GM12878 (cell line): Measurements from ENCODE around the gene CUEDC1. TPM values are rescaled to one million over a fixed set of nuclear protein-coding genes. Genes with fewer than 3 reads are reported as not detected.

Experiments
- ATAC-seq: fragments of 200-7000 bp; cut with Tn5 transposase; 3 replicates; pipeline ENCODE4 v1.9.1; 2020; ENCODE audit warnings: mild to moderate bottlenecking, moderate library complexity
- BruUV-seq: library from RNA; stranded (reverse); fragments of 400-500 nt; replicated peaks from 2 replicates; lab custom pipeline; 2021; lab: Mats Ljungman, UMichigan
- CTCF ChIA-PET: fragments of 300-600 bp; sonication (Branson Sonifier 250); formaldehyde crosslinking; extraction: SDS; loops from one replicate; lab custom pipeline; 2021; ENCODE audit warnings: inconsistent platforms; lab: Yijun Ruan, JAX
- POLR2A ChIA-PET: fragments of 350-600 bp; formaldehyde crosslinking; extraction: SDS; loops from one replicate; lab custom pipeline; 2021; ENCODE audit warnings: inconsistent platforms; lab: Charles Lee
- RAD21 ChIA-PET: fragments of 300-600 bp; sonication (Branson Sonifier 250); formaldehyde crosslinking; loops from one replicate; lab custom pipeline; 2023; ENCODE audit warnings: antibody characterized with exemption; ENCODE audit not compliant: unreplicated experiment; lab: Charles Lee
- SMC1A ChIA-PET: fragments of 300-600 bp; sonication (Branson Sonifier 250); formaldehyde crosslinking; loops from one replicate; lab custom pipeline; 2023; ENCODE audit not compliant: unreplicated experiment, uncharacterized antibody; lab: Charles Lee
- DNase-seq: peaks from one replicate; pipeline ENCODE4 v3.0.0-alpha.2; 2011; ENCODE audit warnings: low read depth, low spot score
- FAIRE-seq: peaks from 3 replicates; lab custom pipeline; 2011; peaks lifted over from hg19 to GRCh38; lab: Jason Lieb, UNC
- H2AFZ ChIP-seq: 2 replicates; pipeline ENCODE4 v1.6.0; 2011; ENCODE audit warnings: low read depth, low read length, control low read depth; ENCODE audit not compliant: control insufficient read depth
- H3K27ac ChIP-seq: 2 replicates; pipeline ENCODE4 v1.5.1; 2011; ENCODE audit warnings: control low read depth; ENCODE audit not compliant: control insufficient read depth, insufficient read depth
- H3K27me3 ChIP-seq, 2 experiments: replicated peaks in 1 of 2; 2 replicates each; pipeline versions ENCODE4 v1.6.0 to v1.6.1; 2011; ENCODE audit warnings: low read length in 1 of 2; ENCODE audit not compliant: control insufficient read depth in 2 of 2, insufficient read depth in 2 of 2
- H3K36me3 ChIP-seq, 2 experiments: 2 replicates each; pipeline ENCODE4 v1.5.1; 2011; ENCODE audit warnings: low read length in 1 of 2; ENCODE audit not compliant: control insufficient read depth in 2 of 2, insufficient read depth in 2 of 2
- H3K4me1 ChIP-seq: 2 replicates; pipeline ENCODE4 v1.6.1; 2011; ENCODE audit warnings: mild to moderate bottlenecking, low read length, moderate library complexity, mixed read lengths; ENCODE audit not compliant: control insufficient read depth, insufficient read depth
- H3K4me2 ChIP-seq: 2 replicates; pipeline ENCODE4 v1.6.0; 2011; ENCODE audit warnings: control low read depth; ENCODE audit not compliant: control insufficient read depth, insufficient read depth
- H3K4me3 ChIP-seq: fragments of 200-600 bp; sonication (generic); 2 replicates; pipeline ENCODE4 v1.5.1; 2016
- H3K79me2 ChIP-seq: 2 replicates; pipeline ENCODE4 v1.6.0; 2011; ENCODE audit warnings: low read length; ENCODE audit not compliant: control insufficient read depth, insufficient read depth
- H3K9ac ChIP-seq: 2 replicates; pipeline ENCODE4 v1.8.0; 2011; ENCODE audit warnings: low read length, control low read depth, mixed read lengths; ENCODE audit not compliant: control insufficient read depth, insufficient read depth
- H3K9me3 ChIP-seq: replicated peaks from 3 replicates; pipeline ENCODE4 v1.5.1; 2011; ENCODE audit warnings: mild to moderate bottlenecking, low read length; ENCODE audit not compliant: control insufficient read depth, insufficient read depth
- H4K20me1 ChIP-seq: 2 replicates; pipeline ENCODE4 v1.6.0; 2011; ENCODE audit not compliant: control insufficient read depth, insufficient read depth
- BMI1 ChIP-seq: fragments of 450-650 bp; IDR thresholded peaks from 2 replicates; pipeline ENCODE4 v1.6.1; 2016; ENCODE audit warnings: mild to moderate bottlenecking, moderate library complexity, borderline replicate concordance
- CREB1 ChIP-seq: IDR thresholded peaks from 2 replicates; pipeline ENCODE4 v1.6.1; 2012; ENCODE audit warnings: low read depth, mild to moderate bottlenecking, inconsistent platforms
- E4F1 ChIP-seq: fragments of 450-650 bp; IDR thresholded peaks from 2 replicates; pipeline ENCODE4 v1.6.1; 2018; ENCODE audit warnings: borderline replicate concordance, mild to moderate bottlenecking; ENCODE audit not compliant: partially characterized antibody
- ESRRA ChIP-seq: IDR thresholded peaks from 2 replicates; pipeline ENCODE4 v1.6.1; 2012; ENCODE audit warnings: mild to moderate bottlenecking, low read length, improper control_type of control experiment
- GATAD2B ChIP-seq: fragments of 450-650 bp; conservative IDR thresholded peaks from 2 replicates; pipeline ENCODE4 v1.6.1; 2017; ENCODE audit warnings: low read depth, mild to moderate bottlenecking, moderate library complexity
- HCFC1 ChIP-seq: fragments of 150-350 bp; IDR thresholded peaks from 2 replicates; pipeline ENCODE4 v1.6.1; 2014; ENCODE audit warnings: low read length
- IKZF2 ChIP-seq, 2 experiments: fragments of 450-650 bp; IDR thresholded peaks; 2 replicates each; pipeline ENCODE4 v1.6.1; 2017; ENCODE audit warnings: mild to moderate bottlenecking in 2 of 2, moderate library complexity in 2 of 2
- IRF4 ChIP-seq: IDR thresholded peaks from 2 replicates; pipeline ENCODE4 v1.6.1; 2011; ENCODE audit warnings: low read depth, low read length
- PAX8 ChIP-seq: fragments of 450-650 bp; IDR thresholded peaks from 2 replicates; pipeline ENCODE4 v1.6.1; 2017; ENCODE audit warnings: mild to moderate bottlenecking, moderate library complexity
- POLR2AphosphoS5 ChIP-seq: IDR thresholded peaks from 2 replicates; pipeline ENCODE4 v1.6.1; 2011; ENCODE audit warnings: mild to moderate bottlenecking, low read length, inconsistent platforms
- STAT1 ChIP-seq: fragments of 450-650 bp; conservative IDR thresholded peaks from 2 replicates; pipeline ENCODE4 v1.6.1; 2014; ENCODE audit warnings: antibody characterized with exemption, mild to moderate bottlenecking
- WGBS: methylation state at CpG from one replicate; pipeline ENCODE4 v1.1.6; 2016; ENCODE audit warnings: low lambda C conversion rate; ENCODE audit not compliant: insufficient replicate concordance, insufficient coverage; ENCODE audit errors: missing lambda C conversion rate; 5-methylcytosine and 5-hydroxymethylcytosine counted together
- in situ Hi-C: fragments of 300-500 bp; cut with MboI; formaldehyde crosslinking; loops from 9 replicates; pipeline ENCODE4 v1.14.3; 2018; ENCODE audit warnings: mixed read lengths
- intact Hi-C: fragments of 100-400 bp; cut with micrococcal nuclease; formaldehyde crosslinking; loops from one replicate; pipeline ENCODE4 v1.14.2; 2022; ENCODE audit not compliant: unreplicated experiment
- polyA plus RNA-seq, 11 experiments: library from polyadenylated mRNA; depleted of rRNA in 4 of 11; unstranded in 6 of 11; stranded (reverse) in 5 of 11; fragments of >200 nt; fragmentation: Nextera tagmentation in 4 of 11; fragmentation: Illumina TruSeq in 1 of 11; extraction: Ambion mirVana in 4 of 11; extraction: Trizol in 1 of 11; gene quantifications; 1 replicate in 1 of 11; 2 replicates in 10 of 11; pipeline versions ENCODE4 v1.2.1 to v1.2.3, GENCODE V29; 2011 to 2016; ENCODE audit warnings: inconsistent platforms in 2 of 11, missing spikeins in 2 of 11, low read depth in 1 of 11
- total RNA-seq, 4 experiments: library from RNA; depleted of rRNA in 3 of 4; stranded (reverse); fragments of >200 nt in 3 of 4; fragmentation: Illumina TruSeq in 1 of 4; extraction: Trizol in 1 of 4; gene quantifications; 2 replicates each; pipeline versions ENCODE4 v1.2.1 to v1.2.3, GENCODE V29; 2013 to 2021
- TF ChIP-seq, protein P1 (sequence below): fragments of 450-650 bp; IDR thresholded peaks from 2 replicates; pipeline ENCODE4 v1.6.1; 2018; ENCODE audit warnings: mild to moderate bottlenecking, low read depth, moderate library complexity; ENCODE audit not compliant: partially characterized antibody
- TF ChIP-seq, protein P2 (sequence below): fragments of 150-350 bp; IDR thresholded peaks from 2 replicates; pipeline ENCODE4 v1.6.1; 2016; ENCODE audit warnings: low read depth, low read length
- TF ChIP-seq, protein P3 (sequence below): IDR thresholded peaks from 2 replicates; pipeline ENCODE4 v1.6.1; 2011; ENCODE audit warnings: low read depth, low read length, improper control_type of control experiment, borderline replicate concordance

Gene CUEDC1
- total and polyA plus RNA-seq, 10 of the 15 experiments (the other 5 are each of a cell fraction or from before 2014, with no cell fraction given), result 0.24 to 7.4 (median 1.8) TPM

GRCh38 chr17:57866319-57866718 is 88.9 kb downstream of the CUEDC1 start (continued):
- TF ChIP-seq, protein P1, sequence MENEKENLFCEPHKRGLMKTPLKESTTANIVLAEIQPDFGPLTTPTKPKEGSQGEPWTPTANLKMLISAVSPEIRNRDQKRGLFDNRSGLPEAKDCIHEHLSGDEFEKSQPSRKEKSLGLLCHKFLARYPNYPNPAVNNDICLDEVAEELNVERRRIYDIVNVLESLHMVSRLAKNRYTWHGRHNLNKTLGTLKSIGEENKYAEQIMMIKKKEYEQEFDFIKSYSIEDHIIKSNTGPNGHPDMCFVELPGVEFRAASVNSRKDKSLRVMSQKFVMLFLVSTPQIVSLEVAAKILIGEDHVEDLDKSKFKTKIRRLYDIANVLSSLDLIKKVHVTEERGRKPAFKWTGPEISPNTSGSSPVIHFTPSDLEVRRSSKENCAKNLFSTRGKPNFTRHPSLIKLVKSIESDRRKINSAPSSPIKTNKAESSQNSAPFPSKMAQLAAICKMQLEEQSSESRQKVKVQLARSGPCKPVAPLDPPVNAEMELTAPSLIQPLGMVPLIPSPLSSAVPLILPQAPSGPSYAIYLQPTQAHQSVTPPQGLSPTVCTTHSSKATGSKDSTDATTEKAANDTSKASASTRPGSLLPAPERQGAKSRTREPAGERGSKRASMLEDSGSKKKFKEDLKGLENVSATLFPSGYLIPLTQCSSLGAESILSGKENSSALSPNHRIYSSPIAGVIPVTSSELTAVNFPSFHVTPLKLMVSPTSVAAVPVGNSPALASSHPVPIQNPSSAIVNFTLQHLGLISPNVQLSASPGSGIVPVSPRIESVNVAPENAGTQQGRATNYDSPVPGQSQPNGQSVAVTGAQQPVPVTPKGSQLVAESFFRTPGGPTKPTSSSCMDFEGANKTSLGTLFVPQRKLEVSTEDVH, result no peak
- TF ChIP-seq, all 136 proteins: peak for 0

- H3K9ac ChIP-seq, result no peak overlapping the region
- no peak overlapping the region for H3K27ac ChIP-seq
- H3K4me3 ChIP-seq, result no peak overlapping the region
- H3K4me1 ChIP-seq, result peaks cover 22% of the 10 kb centered on the region
- intact Hi-C loops (no loop called here), in situ Hi-C loops (no loop called here)
- ChIA-PET SMC1A (interaction anchor here (0.8 to 14.5 kb wide), 4 partner anchors 118 to 248 kb away, joined by 3 to 341 read pairs (median 4); no protein-coding TSS in a partner anchor), POLR2A (no interaction called here), RAD21 (interaction anchor here (0.9 to 1.0 kb wide), 2 partner anchors 33 to 132 kb away, joined by 3 read pairs; no protein-coding TSS in a partner anchor), CTCF (interaction anchor here (0.7 to 18.2 kb wide), 3 partner anchors 14 to 134 kb away, joined by 3 to 708 read pairs (median 4); partner anchors contain the start of gene SRSF1)
- H3K4me2 ChIP-seq, result no peak overlapping the region
- H3K27me3 ChIP-seq, result no peaks in the 10 kb centered on the region; a peak in 2 of 4 replicates
- no TSS peak for BruUV-seq
- DNase-seq, result no peak
- no peak for ATAC-seq
- H2AFZ ChIP-seq, result no peak overlapping the region
- no peaks in the 10 kb centered on the region for H3K79me2 ChIP-seq
- no peaks in the 10 kb centered on the region for H3K36me3 ChIP-seq
- WGBS, result 58% methylated on average over 8 of the region's 8 CpGs
- H4K20me1 ChIP-seq, result no peaks in the 10 kb centered on the region
- no peaks in the 10 kb centered on the region; the same call in 2 of the 3 replicates for H3K9me3 ChIP-seq
- FAIRE-seq, result no peak
- TF ChIP-seq ESRRA (no peak), HCFC1 (no peak), POLR2AphosphoS5 (no peak), E4F1 (no peak), BMI1 (no peak), GATAD2B (no peak), STAT1 (no peak), PAX8 (no peak), CREB1 (no peak), IKZF2 (IDR thresholded peaks at IDR 0.05) (no peak), IRF4 (no peak)
- TF ChIP-seq, protein P2, sequence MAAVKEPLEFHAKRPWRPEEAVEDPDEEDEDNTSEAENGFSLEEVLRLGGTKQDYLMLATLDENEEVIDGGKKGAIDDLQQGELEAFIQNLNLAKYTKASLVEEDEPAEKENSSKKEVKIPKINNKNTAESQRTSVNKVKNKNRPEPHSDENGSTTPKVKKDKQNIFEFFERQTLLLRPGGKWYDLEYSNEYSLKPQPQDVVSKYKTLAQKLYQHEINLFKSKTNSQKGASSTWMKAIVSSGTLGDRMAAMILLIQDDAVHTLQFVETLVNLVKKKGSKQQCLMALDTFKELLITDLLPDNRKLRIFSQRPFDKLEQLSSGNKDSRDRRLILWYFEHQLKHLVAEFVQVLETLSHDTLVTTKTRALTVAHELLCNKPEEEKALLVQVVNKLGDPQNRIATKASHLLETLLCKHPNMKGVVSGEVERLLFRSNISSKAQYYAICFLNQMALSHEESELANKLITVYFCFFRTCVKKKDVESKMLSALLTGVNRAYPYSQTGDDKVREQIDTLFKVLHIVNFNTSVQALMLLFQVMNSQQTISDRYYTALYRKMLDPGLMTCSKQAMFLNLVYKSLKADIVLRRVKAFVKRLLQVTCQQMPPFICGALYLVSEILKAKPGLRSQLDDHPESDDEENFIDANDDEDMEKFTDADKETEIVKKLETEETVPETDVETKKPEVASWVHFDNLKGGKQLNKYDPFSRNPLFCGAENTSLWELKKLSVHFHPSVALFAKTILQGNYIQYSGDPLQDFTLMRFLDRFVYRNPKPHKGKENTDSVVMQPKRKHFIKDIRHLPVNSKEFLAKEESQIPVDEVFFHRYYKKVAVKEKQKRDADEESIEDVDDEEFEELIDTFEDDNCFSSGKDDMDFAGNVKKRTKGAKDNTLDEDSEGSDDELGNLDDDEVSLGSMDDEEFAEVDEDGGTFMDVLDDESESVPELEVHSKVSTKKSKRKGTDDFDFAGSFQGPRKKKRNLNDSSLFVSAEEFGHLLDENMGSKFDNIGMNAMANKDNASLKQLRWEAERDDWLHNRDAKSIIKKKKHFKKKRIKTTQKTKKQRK, result no peak
- TF ChIP-seq, protein P3, sequence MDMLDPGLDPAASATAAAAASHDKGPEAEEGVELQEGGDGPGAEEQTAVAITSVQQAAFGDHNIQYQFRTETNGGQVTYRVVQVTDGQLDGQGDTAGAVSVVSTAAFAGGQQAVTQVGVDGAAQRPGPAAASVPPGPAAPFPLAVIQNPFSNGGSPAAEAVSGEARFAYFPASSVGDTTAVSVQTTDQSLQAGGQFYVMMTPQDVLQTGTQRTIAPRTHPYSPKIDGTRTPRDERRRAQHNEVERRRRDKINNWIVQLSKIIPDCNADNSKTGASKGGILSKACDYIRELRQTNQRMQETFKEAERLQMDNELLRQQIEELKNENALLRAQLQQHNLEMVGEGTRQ, result no peak
Observed at GRCh38 chr17:57864273-57864672, 90.9 kb downstream of the CUEDC1 start.
